NCI-H1105 (cell line): ENCODE data around the gene GPC3.
"Not testable (repeated sequence)": the region's sequence is repeated elsewhere in the genome, so short reads cannot be mapped to it uniquely, and the experiment has no call there.

Source experiments
- DNase-seq: peaks from one replicate; lab custom pipeline; 2025; lab: John Stamatoyannopoulos, UW

GPC3 gene

GRCh38 chrX:133995759-133996158 is 10.4 kb upstream of the GPC3 start:
- DNase-seq, result no peak

- DNase-seq, result no peak
Measured at GRCh38 chrX:133994576-133994975, 9.2 kb upstream of the GPC3 start.

GRCh38 chrX:133992882-133993281 is 7.5 kb upstream of the GPC3 start:
- DNase-seq, result no peak

- no peak for DNase-seq
Measured at GRCh38 chrX:133991814-133992213, 6.4 kb upstream of the GPC3 start.

- DNase-seq, result not testable (repeated sequence)
Measured at GRCh38 chrX:133991057-133991456, 5.7 kb upstream of the GPC3 start.

GRCh38 chrX:133989993-133990392 is 4.6 kb upstream of the GPC3 start:
- no peak for DNase-seq

- DNase-seq, result no peak
Measured at GRCh38 chrX:133989490-133989889, 4.1 kb upstream of the GPC3 start.

- no peak for DNase-seq
Measured at GRCh38 chrX:133988010-133988409, 2.6 kb upstream of the GPC3 start.

- no peak for DNase-seq
Measured at GRCh38 chrX:133987188-133987587, 1.8 kb upstream of the GPC3 start.

GRCh38 chrX:133985967-133986683 is 731 bp upstream of the GPC3 start:
- no peak for DNase-seq

- DNase-seq, result no peak
Measured at GRCh38 chrX:133984857-133985163, 584 bp downstream of the GPC3 start.

GRCh38 chrX:133983974-133984845 is 1.2 kb downstream of the GPC3 start:
- no peak for DNase-seq

- DNase-seq, result no peak
Measured at GRCh38 chrX:133983256-133983973, 2.0 kb downstream of the GPC3 start.

GRCh38 chrX:133981924-133982323 is 3.5 kb downstream of the GPC3 start:
- no peak for DNase-seq

GRCh38 chrX:133980832-133981588 is 4.4 kb downstream of the GPC3 start:
- no peak for DNase-seq

GRCh38 chrX:133980406-133980805 is 5.0 kb downstream of the GPC3 start:
- DNase-seq, result no peak

- DNase-seq, result peak; percentile 81
Measured at GRCh38 chrX:133979641-133980230, 5.7 kb downstream of the GPC3 start.

GRCh38 chrX:133973704-133974103 is 11.7 kb downstream of the GPC3 start:
- DNase-seq, result no peak

GRCh38 chrX:133972916-133973315 is 12.5 kb downstream of the GPC3 start:
- no peak for DNase-seq

- no peak for DNase-seq
Measured at GRCh38 chrX:133971586-133971985, 13.8 kb downstream of the GPC3 start.

GRCh38 chrX:133970076-133970475 is 15.3 kb downstream of the GPC3 start:
- no peak for DNase-seq

- no peak for DNase-seq
Measured at GRCh38 chrX:133969191-133969590, 16.2 kb downstream of the GPC3 start.
